Stomach (tissue), 19 donors: ENCODE results near the gene SLC4A4. TPM values are rescaled to one million over a fixed set of nuclear protein-coding genes. Genes with fewer than 3 reads are reported as not detected.

Experiments used
- DNase-seq, 2 donors: peaks; one replicate each; pipeline versions ENCODE4 v3.0.0 to v3.0.0-alpha.2; 2013 to 2019
- H3K27ac ChIP-seq, 5 donors: fragments of 200-600 bp in 4 of 5; sonication (generic) in 4 of 5; one replicate each; pipeline ENCODE4 v1.5.1; 2013 to 2019; ENCODE audit warnings: mild to moderate bottlenecking in 1 of 5, moderate library complexity in 1 of 5
- H3K27me3 ChIP-seq, 3 donors: fragments of 200-600 bp; sonication (generic); one replicate each; pipeline ENCODE4 v1.5.1; 2017 to 2019; ENCODE audit warnings: mixed run types in 1 of 3
- H3K36me3 ChIP-seq, 4 donors: fragments of 200-600 bp; sonication (generic); 1 replicate in 3 of 4; 2 replicates in 1 of 4; pipeline ENCODE4 v1.5.1; 2016 to 2019
- H3K4me1 ChIP-seq, 4 donors: fragments of 200-600 bp; sonication (generic); one replicate each; pipeline ENCODE4 v1.5.1; 2016 to 2019
- H3K4me3 ChIP-seq, 4 donors: fragments of 200-600 bp; sonication (generic) in 3 of 4; one replicate each; pipeline ENCODE4 v1.5.1; 2016 to 2019; ENCODE audit warnings: mild to moderate bottlenecking in 1 of 4
- H3K9me3 ChIP-seq, 4 donors: fragments of 200-600 bp; sonication (generic); one replicate each; pipeline ENCODE4 v1.5.1; 2016 to 2019
- EP300 ChIP-seq: sonication (generic); formaldehyde crosslinking; IDR thresholded peaks from one replicate; pipeline ENCODE4 v1.6.1; 2017; ENCODE audit warnings: antibody characterized with exemption
- POLR2A ChIP-seq, 4 donors: fragments of 450-650 bp; IDR thresholded peaks; one replicate each; pipeline ENCODE4 v1.6.1; 2016; ENCODE audit warnings: antibody characterized with exemption in 4 of 4, control low read depth in 2 of 4, mild to moderate bottlenecking in 1 of 4, moderate library complexity in 1 of 4
- POLR2AphosphoS5 ChIP-seq, 3 donors: sonication (generic); formaldehyde crosslinking; IDR thresholded peaks; one replicate each; pipeline ENCODE4 v1.6.1; 2016; ENCODE audit warnings: antibody characterized with exemption in 3 of 3
- WGBS, 5 donors: extraction: QIAGEN DNeasy Blood & Tissue Kit in 3 of 5; methylation state at CpG; one replicate each; pipeline versions ENCODE4 v1.1.5 to v1.1.7; 2013 to 2018; 5-methylcytosine and 5-hydroxymethylcytosine counted together
- intact Hi-C: fragments of 100-400 bp; cut with DNase I; formaldehyde crosslinking; loops from one replicate; pipeline ENCODE4 v1.15.1; 2023; ENCODE audit warnings: low total_unique reads
- long read RNA-seq, 10 donors: transcript quantifications; one replicate each; lab custom pipeline, GENCODE V29; 2026
- polyA plus RNA-seq, 3 donors: library from polyadenylated mRNA; stranded (reverse); fragments of 200-250 nt; gene quantifications; one replicate each; pipeline ENCODE4 v1.2.3, GENCODE V29; 2013
- total RNA-seq, 5 donors: library from RNA; depleted of rRNA; stranded (reverse); fragments of >200 nt; gene quantifications; one replicate each; pipeline versions ENCODE4 v1.1.0 to v1.2.3, GENCODE V29; 2014 to 2016
- TF ChIP-seq, protein P1 (sequence below), 7 experiments: fragments of 450-650 bp in 4 of 7; fragments of 200-600 bp in 3 of 7; sonication (generic) in 3 of 7; IDR thresholded peaks; one replicate each; pipeline ENCODE4 v1.5.1; 2016 to 2019; ENCODE audit warnings: antibody characterized with exemption in 7 of 7, control low read depth in 2 of 7, mild to moderate bottlenecking in 1 of 7
- donor health status: healthy with polysubstance abuse.
- donor health status: Bipolar disorder and iron deficiency.
- donor health status: healthy.

The SLC4A4 gene
- total RNA-seq (10 to 100 TPM in 4 of 5 donors, 1 to 10 TPM in 1; 5.8 to 95.3 (median 54.9) TPM), polyA plus RNA-seq (1 to 10 TPM; 1.8 to 6.9 (median 2.2) TPM)
- long read RNA-seq, donor 1: 0 reads
- long read RNA-seq, donor 2, full-length matches to known transcripts: 2 of 10 reads
- long read RNA-seq, donor 2, partial matches to known transcripts: 8 of 10 reads
- long read RNA-seq, donor 2, other reads (novel, unspliced or antisense): 0 of 10 reads
- long read RNA-seq, donor 3, full-length matches to known transcripts: 3 of 3 reads
- long read RNA-seq, donor 3, partial matches to known transcripts: 0 of 3 reads
- long read RNA-seq, donor 3, other reads (novel, unspliced or antisense): 0 of 3 reads
- long read RNA-seq, donor 4: 0 reads
- long read RNA-seq, donor 5: 0 reads
- long read RNA-seq, donor 6: 0 reads
- long read RNA-seq, donor 7, full-length matches to known transcripts: 2 of 2 reads
- long read RNA-seq, donor 7, partial matches to known transcripts: 0 of 2 reads
- long read RNA-seq, donor 7, other reads (novel, unspliced or antisense): 0 of 2 reads
- long read RNA-seq, donor 8, partial matches to known transcripts: 11 of 11 reads
- long read RNA-seq, donor 8, other reads (novel, unspliced or antisense): 0 of 11 reads
- long read RNA-seq, donor 9, partial matches to known transcripts: 11 of 11 reads
- long read RNA-seq, donor 9, other reads (novel, unspliced or antisense): 0 of 11 reads
- long read RNA-seq, donor 10: 0 reads

DNA sequence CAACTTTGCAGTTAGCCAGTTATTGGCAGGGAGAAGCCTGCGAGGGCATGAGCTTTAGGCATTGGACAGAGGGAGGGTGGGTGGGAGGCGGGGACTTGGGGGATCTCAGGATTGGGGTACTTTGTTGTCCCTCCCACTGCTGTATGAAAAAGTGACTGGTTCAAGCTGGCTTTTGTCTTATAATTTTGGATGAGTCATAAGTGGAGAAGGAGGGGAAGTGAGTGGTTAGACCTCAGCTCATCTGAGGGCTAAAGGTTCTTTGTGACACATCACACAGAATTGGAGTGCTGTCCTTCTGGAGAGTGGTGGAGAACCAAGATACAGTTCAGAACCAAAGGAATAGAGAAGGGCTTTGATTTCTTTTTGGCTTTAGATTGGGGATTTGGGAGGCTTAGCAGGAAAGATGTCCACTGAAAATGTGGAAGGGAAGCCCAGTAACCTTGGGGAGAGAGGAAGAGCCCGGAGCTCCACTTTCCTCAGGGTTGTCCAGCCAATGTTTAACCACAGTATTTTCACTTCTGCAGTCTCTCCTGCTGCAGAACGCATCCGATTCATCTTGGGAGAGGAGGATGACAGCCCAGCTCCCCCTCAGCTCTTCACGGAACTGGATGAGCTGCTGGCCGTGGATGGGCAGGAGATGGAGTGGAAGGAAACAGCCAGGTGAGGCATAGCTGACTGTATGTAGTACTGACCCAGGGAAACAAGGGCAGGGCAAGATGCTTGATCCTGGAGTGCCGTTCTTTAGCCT lies at the start of gene SLC4A4:
Gene SLC4A4, plus strand, starts transcription at position 175 of the 748 bp plus-strand sequence.
- H3K27me3 ChIP-seq: no peaks in the 10 kb centered on the region
- TF ChIP-seq EP300 (no peak), POLR2AphosphoS5 (IDR thresholded peaks at IDR 0.05) (no peak), POLR2A (IDR thresholded peaks at IDR 0.05) (no peak)
- TF ChIP-seq, protein P1, sequence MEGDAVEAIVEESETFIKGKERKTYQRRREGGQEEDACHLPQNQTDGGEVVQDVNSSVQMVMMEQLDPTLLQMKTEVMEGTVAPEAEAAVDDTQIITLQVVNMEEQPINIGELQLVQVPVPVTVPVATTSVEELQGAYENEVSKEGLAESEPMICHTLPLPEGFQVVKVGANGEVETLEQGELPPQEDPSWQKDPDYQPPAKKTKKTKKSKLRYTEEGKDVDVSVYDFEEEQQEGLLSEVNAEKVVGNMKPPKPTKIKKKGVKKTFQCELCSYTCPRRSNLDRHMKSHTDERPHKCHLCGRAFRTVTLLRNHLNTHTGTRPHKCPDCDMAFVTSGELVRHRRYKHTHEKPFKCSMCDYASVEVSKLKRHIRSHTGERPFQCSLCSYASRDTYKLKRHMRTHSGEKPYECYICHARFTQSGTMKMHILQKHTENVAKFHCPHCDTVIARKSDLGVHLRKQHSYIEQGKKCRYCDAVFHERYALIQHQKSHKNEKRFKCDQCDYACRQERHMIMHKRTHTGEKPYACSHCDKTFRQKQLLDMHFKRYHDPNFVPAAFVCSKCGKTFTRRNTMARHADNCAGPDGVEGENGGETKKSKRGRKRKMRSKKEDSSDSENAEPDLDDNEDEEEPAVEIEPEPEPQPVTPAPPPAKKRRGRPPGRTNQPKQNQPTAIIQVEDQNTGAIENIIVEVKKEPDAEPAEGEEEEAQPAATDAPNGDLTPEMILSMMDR (IDR thresholded peaks at IDR 0.05): no peak
- H3K4me3 ChIP-seq: no peak within 1 kb of the TSS
- H3K27ac ChIP-seq: no peak within 1 kb of the TSS
- intact Hi-C loops: no loop called here
- H3K36me3 ChIP-seq: no peaks in the 10 kb centered on the region
- 88 to 93% (median 91%) methylated on average over 8 of the region's 8 CpGs for WGBS, 5 donors
- H3K4me1 ChIP-seq: peaks cover 0 to 24% (median 9%) of the 10 kb centered on the region in 4 donors
- no peaks in the 10 kb centered on the region for H3K9me3 ChIP-seq
- DNase-seq: no peak

DNA sequence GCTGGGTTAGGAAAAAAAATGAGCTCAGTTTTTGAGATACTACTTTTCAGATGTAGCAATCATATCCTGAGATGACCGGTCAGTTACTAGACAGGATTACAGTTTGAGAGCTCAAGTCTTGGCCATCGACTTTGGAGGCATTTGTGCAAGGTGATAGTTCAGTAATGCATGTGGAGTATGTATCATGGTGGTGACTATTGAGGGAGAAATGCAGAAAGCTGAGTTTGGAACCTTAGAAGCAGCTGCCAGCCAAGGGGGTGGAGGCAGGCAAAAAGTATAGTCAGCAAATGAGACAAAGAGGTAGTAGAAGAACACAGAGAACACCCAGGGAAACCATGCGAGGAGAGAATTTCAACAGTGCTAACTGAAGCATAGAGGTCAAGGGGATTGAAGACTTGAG lies 48.7 kb upstream of the SLC4A4 start:
- Histone ChIP-seq H3K4me1 (peaks cover 9 to 33% (median 22%) of the 10 kb centered on the region in 4 donors), H3K36me3 (no peaks in the 10 kb centered on the region), H3K27ac (peak overlapping the region in 4 of 5 donors; percentile 1 to 72 (median 48)), H3K27me3 (no peaks in the 10 kb centered on the region), H3K9me3 (no peaks in the 10 kb centered on the region), H3K4me3 (no peak overlapping the region)
- intact Hi-C loops: no loop called here
- TF ChIP-seq, protein P1 (IDR thresholded peaks at IDR 0.05): no peak
- TF ChIP-seq POLR2A (IDR thresholded peaks at IDR 0.05): no peak
- TF ChIP-seq EP300: no peak
- TF ChIP-seq POLR2AphosphoS5 (IDR thresholded peaks at IDR 0.05): no peak
- no peak for DNase-seq
- WGBS, 5 donors: 57 to 86% (median 68%) methylated on average over 3 of the region's 3 CpGs

DNA sequence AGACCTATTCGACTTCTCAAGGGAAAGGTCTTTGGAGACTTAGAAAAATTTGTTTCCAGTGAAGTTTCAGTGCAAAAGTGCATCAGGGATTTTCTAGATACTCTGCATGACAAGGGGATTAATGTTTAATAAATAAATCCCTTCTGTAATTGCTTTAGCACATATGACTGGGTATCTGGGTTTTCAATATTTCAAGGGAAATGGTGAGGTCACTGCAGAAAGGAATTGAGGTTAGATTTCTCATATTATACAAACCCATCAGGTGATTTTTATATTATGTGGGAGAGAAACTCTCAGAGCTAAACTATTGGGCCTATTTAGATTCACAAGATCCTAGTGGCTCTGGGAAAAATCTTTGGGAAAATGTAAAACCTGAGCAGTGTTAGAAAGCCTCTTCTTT lies 48.3 kb upstream of the SLC4A4 start:
- 48 to 74% (median 68%) methylated on average over 1 of the region's 1 CpG for WGBS, 5 donors
- intact Hi-C loops: no loop called here
- no peaks in the 10 kb centered on the region for H3K27me3 ChIP-seq
- peak overlapping the region in 2 of 5 donors; percentile 58 to 72 for H3K27ac ChIP-seq
- no peak for DNase-seq
- H3K36me3 ChIP-seq: no peaks in the 10 kb centered on the region
- TF ChIP-seq POLR2AphosphoS5 (IDR thresholded peaks at IDR 0.05) (no peak), EP300 (no peak), POLR2A (IDR thresholded peaks at IDR 0.05) (no peak)
- TF ChIP-seq, protein P1 (IDR thresholded peaks at IDR 0.05): no peak
- H3K4me3 ChIP-seq: no peak overlapping the region
- peaks cover 9 to 33% (median 22%) of the 10 kb centered on the region in 4 donors for H3K4me1 ChIP-seq
- no peaks in the 10 kb centered on the region for H3K9me3 ChIP-seq

DNA sequence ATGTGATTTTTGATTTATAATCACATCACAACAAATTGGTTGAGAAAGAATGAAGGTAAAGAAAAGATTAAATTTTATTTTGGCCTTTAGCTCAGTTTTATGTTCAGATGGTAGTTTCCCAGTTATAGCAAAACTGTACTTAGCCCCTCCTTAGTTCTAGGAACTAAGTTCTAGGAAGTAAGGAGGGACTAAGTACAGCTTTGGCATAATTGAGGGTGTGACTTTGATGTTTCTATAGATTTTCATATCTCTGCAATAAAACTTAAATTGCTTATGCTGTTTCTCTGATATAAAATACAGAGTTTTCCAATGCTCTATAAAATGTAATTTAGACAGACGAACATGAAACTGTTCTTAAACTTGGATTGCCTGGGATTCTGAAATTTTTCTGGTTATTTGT lies 46.6 kb upstream of the SLC4A4 start:
- no peaks in the 10 kb centered on the region for H3K36me3 ChIP-seq
- no peak overlapping the region for H3K4me3 ChIP-seq
- TF ChIP-seq EP300 (no peak), POLR2A (IDR thresholded peaks at IDR 0.05) (no peak), POLR2AphosphoS5 (IDR thresholded peaks at IDR 0.05) (no peak)
- TF ChIP-seq, protein P1 (IDR thresholded peaks at IDR 0.05): no peak
- no peak for DNase-seq
- WGBS, 5 donors: 88 to 97% (median 92%) methylated on average over 1 of the region's 1 CpG
- intact Hi-C loops: no loop called here
- H3K4me1 ChIP-seq: peaks cover 9 to 37% (median 25%) of the 10 kb centered on the region in 4 donors
- no peaks in the 10 kb centered on the region for H3K27me3 ChIP-seq
- H3K9me3 ChIP-seq: no peaks in the 10 kb centered on the region
- no peak overlapping the region for H3K27ac ChIP-seq
